GM18520 (cell line): ENCODE measurements around the gene OAS2.

Source experiments
- ATAC-seq: cut with Tn5 transposase; IDR thresholded peaks from one replicate; pipeline ENCODE4 v1.9.1; 2021; ENCODE audit not compliant: unreplicated experiment

OAS2 gene

GRCh38 chr12:113016796-113017195, 38.5 kb downstream of the OAS2 start:
- no peak for ATAC-seq

- no peak for ATAC-seq
These were observed 40.7 kb downstream of the OAS2 start for GRCh38 chr12:113019025-113019424.

DNA sequence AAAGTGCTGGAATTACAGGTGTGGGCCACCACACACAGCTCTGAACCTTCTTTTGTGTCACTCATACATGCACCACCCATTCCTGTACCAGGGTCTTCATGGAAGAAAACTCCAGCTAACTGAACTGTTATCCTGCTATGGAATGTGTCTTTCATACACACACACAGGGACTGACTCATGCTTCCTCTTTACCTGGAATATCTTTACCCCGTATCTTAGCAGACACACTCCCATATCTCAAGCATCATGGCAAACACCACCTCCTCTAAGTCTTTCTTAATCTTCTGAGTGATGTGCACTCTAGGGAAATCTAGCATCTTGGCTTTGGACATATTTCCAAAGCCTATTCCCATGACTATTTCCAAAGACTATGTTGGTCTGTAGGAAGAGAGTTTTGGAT, 43.2 kb downstream of the OAS2 start:
- no peak for ATAC-seq

DNA sequence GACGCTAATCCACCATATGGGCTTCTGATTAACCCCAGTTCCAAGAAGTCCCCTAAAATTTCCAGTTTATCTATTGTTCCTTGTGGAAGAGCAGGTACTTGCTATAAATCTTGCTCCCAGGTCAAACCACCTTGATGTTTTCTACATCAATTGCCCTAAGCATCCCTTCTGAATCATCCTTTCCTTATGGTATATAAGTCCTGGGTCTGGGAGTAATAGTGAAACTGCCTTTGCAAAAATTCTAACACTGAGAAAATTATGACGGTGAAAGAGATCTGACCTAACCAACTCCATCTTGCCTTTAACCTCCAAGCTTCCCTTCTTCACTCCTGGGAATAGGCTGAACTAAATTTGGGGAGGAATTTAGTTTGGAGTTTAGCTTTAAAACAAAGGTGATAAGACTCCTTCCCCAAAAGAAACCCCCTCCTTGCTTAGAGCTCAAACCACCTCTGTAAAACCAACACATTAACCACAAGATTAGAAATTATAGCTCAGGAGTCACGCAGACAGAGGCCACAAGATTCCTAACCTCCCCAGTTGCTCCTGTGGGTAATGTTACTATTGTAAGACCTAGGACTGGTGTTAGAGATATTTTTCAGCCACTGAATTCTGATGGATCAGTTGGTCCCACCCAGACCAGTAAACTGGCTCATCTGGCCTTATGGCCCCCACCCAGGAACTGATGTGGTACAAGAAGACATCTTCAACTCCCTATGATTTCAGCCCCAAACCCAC, 44.4 kb downstream of the OAS2 start:
- no peak for ATAC-seq

- no peak for ATAC-seq
These were observed 49.4 kb downstream of the OAS2 start for GRCh38 chr12:113027726-113028125.

DNA sequence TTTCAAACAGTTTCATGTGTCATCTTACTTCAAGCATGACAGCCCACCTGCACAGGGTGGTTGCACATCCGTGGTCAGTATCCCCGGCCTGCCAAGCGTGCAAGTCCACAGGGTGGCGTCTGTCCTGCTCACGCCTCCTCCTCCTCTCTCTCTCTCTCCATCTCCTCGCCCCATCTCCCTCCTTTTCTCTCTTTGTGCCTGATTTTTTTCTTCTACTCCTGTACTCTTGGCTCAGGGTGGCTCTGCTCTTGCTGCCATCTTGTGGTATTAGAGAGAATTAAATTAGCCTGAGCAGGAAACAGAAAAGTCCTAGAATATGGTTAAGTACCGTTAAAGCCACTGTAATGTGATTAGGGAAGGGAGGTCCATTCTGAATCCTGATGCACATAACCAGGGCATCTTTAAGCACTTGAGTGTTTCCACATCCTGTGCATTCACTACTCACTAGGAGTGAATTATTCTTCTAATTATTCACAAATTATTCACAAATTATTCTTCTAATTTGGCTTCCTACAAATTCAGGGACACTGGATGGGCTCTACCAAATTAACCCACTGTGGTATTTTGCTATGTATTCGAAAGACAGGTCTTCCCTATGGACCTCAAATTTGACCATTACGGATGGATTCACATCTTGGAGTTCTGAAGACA, 52.7 kb downstream of the OAS2 start:
- no peak for ATAC-seq

DNA sequence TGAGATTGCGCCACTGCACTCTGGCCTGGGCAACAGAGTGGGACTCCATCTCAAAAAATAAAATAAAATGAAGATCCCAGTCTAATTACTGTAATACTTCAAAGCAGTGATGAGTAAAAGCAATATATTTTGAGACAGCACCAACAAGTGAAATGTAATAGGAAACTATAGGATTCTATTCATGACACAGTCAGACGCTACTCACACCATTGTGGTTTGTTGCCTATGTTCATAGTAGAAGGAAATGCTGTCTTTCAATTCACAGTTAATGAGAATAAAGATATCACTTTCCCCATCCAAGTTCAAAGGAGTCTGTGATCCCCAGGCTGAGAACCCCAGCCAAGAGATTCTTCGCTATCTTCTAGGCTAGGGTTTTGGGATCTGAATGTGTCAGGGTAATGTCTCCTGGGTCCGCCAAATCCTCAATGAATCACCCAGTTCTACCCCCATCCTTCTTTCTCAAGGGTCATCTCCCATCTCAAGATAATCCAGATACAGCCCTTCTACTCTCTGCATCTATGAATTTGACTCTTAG, 61.7 kb downstream of the OAS2 start:
- ATAC-seq = no peak

DNA sequence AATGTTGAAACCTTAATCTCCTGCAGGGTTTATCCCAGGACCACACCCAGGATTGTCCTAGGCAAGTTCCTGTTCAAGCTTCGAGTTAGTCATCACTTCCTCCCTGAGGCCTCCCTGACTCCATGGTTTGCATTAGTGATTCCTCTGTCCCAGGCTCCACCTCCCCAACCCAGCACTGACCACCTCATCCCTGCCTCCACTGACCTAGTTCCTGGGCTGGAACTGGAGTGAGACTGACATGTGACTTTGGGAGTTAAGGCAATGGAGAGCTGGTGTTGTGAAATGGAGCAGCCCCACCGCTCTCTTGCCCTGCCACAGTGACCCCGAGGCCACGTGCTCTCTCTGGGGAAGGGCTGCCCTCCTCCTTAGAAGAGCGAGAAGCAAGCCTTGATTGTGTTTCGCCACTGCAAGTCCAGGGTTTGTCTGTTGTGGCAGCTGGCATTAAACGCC, 62.4 kb downstream of the OAS2 start:
- ATAC-seq = no peak

GRCh38 chr12:113041560-113041959, 63.2 kb downstream of the OAS2 start:
- ATAC-seq = no peak

- ATAC-seq = no peak
These were observed 64.9 kb downstream of the OAS2 start for GRCh38 chr12:113043240-113043639.

- no peak for ATAC-seq
These were observed 66.2 kb downstream of the OAS2 start for GRCh38 chr12:113044516-113044915.

DNA sequence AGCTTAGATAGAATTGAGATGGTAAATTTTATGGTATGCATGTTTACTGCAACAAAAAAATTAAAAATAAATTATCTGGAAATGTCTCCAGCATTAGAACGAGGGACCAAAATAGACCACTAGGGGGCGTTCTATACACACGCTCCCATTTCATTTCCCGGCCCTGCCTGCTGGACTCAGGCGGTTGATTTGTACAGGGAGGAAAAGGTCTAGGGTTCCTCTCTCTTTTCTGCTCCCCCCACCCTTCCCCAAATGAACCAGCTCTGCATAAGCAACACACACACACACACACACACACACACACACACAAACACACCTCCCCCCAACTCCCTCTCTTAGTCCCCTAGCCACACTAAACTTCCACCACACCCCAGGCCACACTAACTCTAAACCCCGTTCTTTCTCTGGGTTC, 70.4 kb downstream of the OAS2 start:
- no peak for ATAC-seq

GRCh38 chr12:113049976-113050742, 71.8 kb downstream of the OAS2 start:
- ATAC-seq = no peak

GRCh38 chr12:113050795-113051194, 72.5 kb downstream of the OAS2 start:
- ATAC-seq = no peak

- no peak for ATAC-seq
These were observed 73.4 kb downstream of the OAS2 start for GRCh38 chr12:113051759-113052158.

- ATAC-seq = no peak
These were observed 74.0 kb downstream of the OAS2 start for GRCh38 chr12:113052326-113052725.

- no peak for ATAC-seq
These were observed 76.7 kb downstream of the OAS2 start for GRCh38 chr12:113054948-113055486.

DNA sequence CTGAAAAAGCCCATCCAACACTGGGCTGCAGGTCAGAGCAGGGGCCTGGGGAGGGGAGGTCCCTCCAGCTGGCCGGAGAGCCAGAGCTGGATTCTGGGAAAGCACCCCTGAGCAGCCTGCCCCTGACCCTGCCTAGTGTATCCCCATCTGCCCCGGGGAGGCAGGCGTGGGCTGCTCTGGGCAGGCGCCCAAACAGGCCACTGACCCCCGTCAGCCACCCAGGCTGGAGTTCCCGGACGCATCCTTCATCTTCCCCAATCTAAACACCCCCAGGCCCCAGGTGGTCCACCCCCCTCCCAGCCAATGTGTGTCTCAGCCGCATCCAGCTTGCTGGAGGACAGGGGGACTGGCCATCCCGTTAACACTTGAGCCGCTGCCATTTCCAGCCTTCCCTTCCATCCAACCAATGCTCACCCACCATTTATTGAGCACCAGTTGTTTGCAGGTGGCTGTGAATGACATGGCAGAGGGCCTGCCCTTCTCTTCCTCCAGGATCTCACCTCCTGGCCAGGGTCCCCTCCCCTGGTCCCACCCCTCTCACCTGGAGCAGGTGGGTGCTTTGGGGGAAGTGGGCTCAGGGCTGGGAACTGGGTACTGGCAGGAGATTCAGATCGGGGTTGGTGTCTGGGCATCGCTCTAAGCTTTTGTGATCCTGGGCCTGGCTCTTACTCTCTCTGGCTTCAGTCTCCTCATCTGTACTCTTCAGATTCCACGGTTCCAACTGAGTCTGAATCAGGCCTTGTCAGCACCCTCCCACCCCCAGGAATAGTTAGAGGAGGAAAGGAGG, 77.5 kb downstream of the OAS2 start:
- ATAC-seq = no peak

DNA sequence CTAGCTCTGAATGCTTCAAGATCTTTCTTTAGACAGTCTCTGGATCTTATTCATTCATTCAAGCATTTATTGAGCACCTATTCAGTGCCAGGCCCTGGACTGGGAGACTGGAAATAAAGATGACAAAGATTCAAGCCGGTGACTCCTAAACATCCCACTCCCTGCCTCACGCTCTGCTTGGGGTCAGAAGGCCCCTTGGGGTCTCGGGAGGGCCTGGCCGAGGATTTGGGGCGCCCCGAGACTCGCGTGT, 78.0 kb downstream of the OAS2 start:
- ATAC-seq = no peak

DNA sequence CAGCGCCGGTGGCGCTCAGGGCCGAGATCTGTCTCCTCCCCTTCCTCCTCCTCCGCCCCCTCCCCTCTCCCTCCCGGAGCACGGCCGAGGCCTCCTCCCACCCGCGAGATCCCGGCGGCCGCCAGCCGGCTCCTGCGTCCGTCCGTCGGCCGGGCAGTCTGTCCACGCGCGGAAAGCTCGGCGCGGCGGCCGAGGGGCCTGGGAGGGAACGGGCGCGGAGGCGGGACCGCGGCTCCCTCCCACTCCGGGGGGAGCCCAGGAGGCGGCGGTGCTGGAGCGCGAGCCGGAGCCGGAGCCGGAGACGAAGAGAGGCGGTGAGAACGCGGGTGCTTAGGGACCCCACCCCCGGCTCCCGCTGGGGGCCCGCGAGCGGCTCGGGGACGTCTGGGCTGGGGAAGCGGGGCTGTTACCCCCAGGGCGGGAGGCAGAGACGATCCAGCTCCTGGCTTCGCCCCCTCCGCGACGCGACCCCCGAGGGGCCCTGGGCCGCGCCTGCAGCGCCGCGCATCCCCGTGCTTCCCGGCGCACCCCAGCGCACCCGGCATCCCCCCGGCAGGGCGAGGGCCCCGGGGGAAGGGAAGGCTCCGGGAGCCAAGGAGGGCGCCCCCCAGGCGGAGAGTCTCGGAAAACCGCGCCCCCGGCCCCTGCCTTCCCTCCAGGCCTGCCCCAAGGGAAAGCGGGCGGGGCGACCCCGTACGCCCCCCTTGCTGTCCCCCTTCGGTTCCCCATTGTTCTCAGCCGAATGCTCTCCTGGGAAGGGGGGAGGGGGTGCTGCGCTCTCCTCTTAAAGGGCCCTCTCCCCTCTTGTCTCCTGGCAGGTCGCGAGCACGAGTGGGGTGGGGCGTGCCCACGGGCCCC, 78.5 kb downstream of the OAS2 start, which contains the start of gene DTX1:
Gene DTX1, plus strand, starts transcription at position 100 of the 858 bp plus-strand sequence. CDS start 1,463 bp downstream, outside the sequence.
- ATAC-seq = no peak
